ENCODE measurements around the gene C1RL. TPM values are rescaled to one million over a fixed set of nuclear protein-coding genes. Genes with fewer than 3 reads are reported as not detected.

Gene C1RL
- total RNA-seq, 1 experiment from 2014 or later, result 43.4 TPM

DNA sequence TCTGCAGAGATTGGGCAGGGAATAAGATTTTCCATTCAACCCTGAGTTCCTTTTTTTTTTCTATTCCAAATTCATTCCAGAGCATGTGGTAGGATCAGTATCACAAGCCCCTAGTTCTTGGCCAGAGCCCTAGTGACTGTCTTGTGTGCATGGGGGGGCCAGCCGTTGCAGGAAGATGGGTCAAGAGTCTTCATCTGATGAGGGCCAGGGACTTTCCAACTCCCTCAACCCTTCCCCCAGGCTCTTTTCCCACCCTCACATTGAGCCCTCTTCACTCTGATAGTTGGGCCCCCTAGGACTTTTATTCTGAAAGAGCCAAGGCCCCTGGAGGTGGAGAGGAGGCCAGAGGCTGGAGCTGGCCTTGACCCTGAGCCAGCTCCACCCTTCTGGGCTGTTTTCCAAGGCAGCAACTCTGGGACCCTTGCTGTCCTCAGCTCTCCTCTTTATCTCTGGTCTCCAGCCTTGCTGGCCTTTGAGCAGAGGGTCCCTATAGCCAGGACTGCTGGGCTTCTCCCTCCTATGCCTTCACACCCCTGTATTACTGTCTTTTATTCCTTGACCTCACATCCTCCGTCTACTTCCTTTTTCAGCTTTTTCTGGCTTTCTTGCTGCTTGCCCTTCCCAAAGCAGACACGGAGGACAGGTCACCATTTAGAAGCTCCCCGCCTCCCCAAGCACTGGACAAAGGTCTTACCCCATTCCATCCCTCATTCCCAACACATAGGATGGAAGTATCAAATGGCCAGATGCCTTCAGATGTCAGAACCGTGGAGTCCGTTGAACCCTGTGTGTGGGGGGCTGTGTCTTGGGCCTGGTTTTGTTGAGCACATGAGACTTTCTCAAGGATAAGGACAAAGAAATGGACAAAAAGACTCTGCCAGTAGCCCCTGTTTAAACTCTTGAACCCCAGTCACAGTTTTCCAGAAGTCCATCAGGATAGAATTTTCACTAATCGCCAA is 14.1 kb upstream of the C1RL start:
- H3K9me3 Mint-ChIP-seq (ENCODE audit: low read depth, unreplicated experiment), result no peaks in the 10 kb centered on the region

GRCh38 chr12:7121324-7121723 is 12.3 kb upstream of the C1RL start:
- intact Hi-C loops (cut with micrococcal nuclease; ENCODE audit: unreplicated experiment), result no loop called here
- CTCF ChIA-PET, result no interaction called here
- DNase-seq, result no peak
- no peaks in the 10 kb centered on the region for H3K4me1 Mint-ChIP-seq (ENCODE audit: low read depth, unreplicated experiment)
- TF ChIP-seq CTCF (IDR thresholded peaks at IDR 0.05; ENCODE audit: unreplicated experiment), result no peak
- no peak overlapping the region for H3K4me3 Mint-ChIP-seq (ENCODE audit: low read depth, unreplicated experiment)
- peaks cover 5% of the 10 kb centered on the region for H3K36me3 Mint-ChIP-seq (ENCODE audit: insufficient read depth, unreplicated experiment)
- H3K27me3 Mint-ChIP-seq (ENCODE audit: unreplicated experiment), result no peaks in the 10 kb centered on the region
- no TSS peak for BruUV-seq (replicated peaks)
- no peaks in the 10 kb centered on the region for H3K9me3 Mint-ChIP-seq (ENCODE audit: low read depth, unreplicated experiment)
- H3K27ac Mint-ChIP-seq (ENCODE audit: unreplicated experiment), result no peak overlapping the region

More for the DNA sequence above, 14.1 kb upstream of the C1RL start:
- H3K27ac Mint-ChIP-seq (ENCODE audit: unreplicated experiment), result no peak overlapping the region
- no peaks in the 10 kb centered on the region for H3K27me3 Mint-ChIP-seq (ENCODE audit: unreplicated experiment)
- no peak for DNase-seq
- H3K4me3 Mint-ChIP-seq (ENCODE audit: low read depth, unreplicated experiment), result no peak overlapping the region
- no peak for TF ChIP-seq CTCF (IDR thresholded peaks at IDR 0.05; ENCODE audit: unreplicated experiment)
- intact Hi-C loops (cut with micrococcal nuclease; ENCODE audit: unreplicated experiment), result no loop called here
- no TSS peak for BruUV-seq (replicated peaks)
- CTCF ChIA-PET, result no interaction called here
- H3K4me1 Mint-ChIP-seq (ENCODE audit: low read depth, unreplicated experiment), result no peaks in the 10 kb centered on the region
- H3K36me3 Mint-ChIP-seq (ENCODE audit: insufficient read depth, unreplicated experiment), result peaks cover 5% of the 10 kb centered on the region

DNA sequence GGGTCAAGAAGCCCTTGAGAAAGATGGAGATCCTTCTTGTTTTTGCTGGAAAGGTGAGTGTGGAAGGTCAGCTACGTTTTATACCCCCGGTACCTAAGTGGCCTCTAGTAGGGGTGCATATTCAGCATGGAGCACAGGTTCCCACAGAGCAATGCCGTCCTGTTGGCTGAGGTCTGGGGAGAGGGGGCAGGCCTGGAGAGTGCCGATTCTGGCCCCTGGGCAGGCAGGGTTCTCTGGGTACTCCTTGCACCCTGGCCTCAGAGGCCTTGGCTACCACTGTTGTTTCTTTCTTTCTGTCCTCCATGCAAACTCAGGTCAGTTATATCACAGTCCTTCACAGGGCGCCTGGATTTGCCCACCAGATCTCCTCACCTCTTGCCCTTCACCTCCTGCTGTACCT is 11.2 kb upstream of the C1RL start:
- intact Hi-C loops (cut with micrococcal nuclease; ENCODE audit: unreplicated experiment), result no loop called here
- no TSS peak for BruUV-seq (replicated peaks)
- Mint-ChIP-seq H3K27me3 (ENCODE audit: unreplicated experiment) (no peaks in the 10 kb centered on the region), H3K27ac (ENCODE audit: unreplicated experiment) (no peak overlapping the region), H3K4me3 (ENCODE audit: low read depth, unreplicated experiment) (no peak overlapping the region), H3K4me1 (ENCODE audit: low read depth, unreplicated experiment) (no peaks in the 10 kb centered on the region), H3K36me3 (ENCODE audit: insufficient read depth, unreplicated experiment) (peaks cover 11% of the 10 kb centered on the region), H3K9me3 (ENCODE audit: low read depth, unreplicated experiment) (no peaks in the 10 kb centered on the region)
- no peak for DNase-seq
- CTCF ChIA-PET, result no interaction called here
- no peak for TF ChIP-seq CTCF (IDR thresholded peaks at IDR 0.05; ENCODE audit: unreplicated experiment)

DNA sequence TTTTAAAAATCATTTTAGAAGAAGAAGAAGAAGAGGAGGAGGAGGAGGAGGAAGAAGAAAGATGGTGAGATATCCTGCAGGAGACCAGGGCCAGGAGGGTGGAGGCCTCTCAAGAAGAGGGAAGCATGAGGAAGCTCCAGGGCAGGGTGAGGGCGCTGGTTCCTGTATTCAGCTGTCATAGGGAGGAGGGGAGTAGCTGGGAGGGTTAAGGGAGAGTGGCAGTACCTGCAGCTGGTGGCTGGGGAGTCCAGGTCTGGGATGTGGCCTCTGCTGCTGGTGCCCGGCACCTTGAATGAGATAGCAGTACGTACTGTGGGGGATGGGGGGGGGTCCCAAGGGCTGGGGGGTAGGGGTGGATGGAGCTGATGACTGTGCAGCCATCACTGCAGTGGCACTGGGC is 9.9 kb upstream of the C1RL start:
- no peak for TF ChIP-seq CTCF (IDR thresholded peaks at IDR 0.05; ENCODE audit: unreplicated experiment)
- no TSS peak for BruUV-seq (replicated peaks)
- no peak overlapping the region for H3K4me3 Mint-ChIP-seq (ENCODE audit: low read depth, unreplicated experiment)
- no peaks in the 10 kb centered on the region for H3K9me3 Mint-ChIP-seq (ENCODE audit: low read depth, unreplicated experiment)
- intact Hi-C loops (cut with micrococcal nuclease; ENCODE audit: unreplicated experiment), result no loop called here
- DNase-seq, result no peak
- H3K36me3 Mint-ChIP-seq (ENCODE audit: insufficient read depth, unreplicated experiment), result peaks cover 21% of the 10 kb centered on the region
- no peak overlapping the region for H3K27ac Mint-ChIP-seq (ENCODE audit: unreplicated experiment)
- H3K27me3 Mint-ChIP-seq (ENCODE audit: unreplicated experiment), result no peaks in the 10 kb centered on the region
- CTCF ChIA-PET, result interaction anchor here (0.7 kb wide), 1 partner anchor 266 kb away, joined by 4 read pairs; no protein-coding TSS in a partner anchor
- no peaks in the 10 kb centered on the region for H3K4me1 Mint-ChIP-seq (ENCODE audit: low read depth, unreplicated experiment)
